ELR (cell line): ENCODE measurements around the gene IGFN1.
"Not testable (repeated sequence)": the region's sequence is repeated elsewhere in the genome, so short reads cannot be mapped to it uniquely, and the experiment has no call there.

Experiments used
- DNase-seq: peaks from one replicate; pipeline ENCODE4 v3.0.0-alpha.2; 2015; ENCODE audit warnings: low read depth

The IGFN1 gene

GRCh38 chr1:201217851-201218250, 27.2 kb downstream of the IGFN1 start:
- no peak for DNase-seq

GRCh38 chr1:201218409-201218808, 27.8 kb downstream of the IGFN1 start:
- DNase-seq: no peak

GRCh38 chr1:201219481-201220387, 29.1 kb downstream of the IGFN1 start:
- no peak for DNase-seq

GRCh38 chr1:201220388-201220715, 29.7 kb downstream of the IGFN1 start:
- no peak for DNase-seq

GRCh38 chr1:201221201-201221846, 30.7 kb downstream of the IGFN1 start:
- DNase-seq: no peak

- no peak for DNase-seq
Measured at GRCh38 chr1:201222125-201222524, 31.5 kb downstream of the IGFN1 start.

GRCh38 chr1:201223852-201224665, 33.4 kb downstream of the IGFN1 start:
- DNase-seq: no peak

GRCh38 chr1:201224666-201225370, 34.2 kb downstream of the IGFN1 start:
- peak; percentile 15 for DNase-seq

- no peak for DNase-seq
Measured at GRCh38 chr1:201226178-201226514, 35.5 kb downstream of the IGFN1 start.

GRCh38 chr1:201226859-201227488, 36.4 kb downstream of the IGFN1 start:
- DNase-seq: no peak

GRCh38 chr1:201228011-201228983, 37.7 kb downstream of the IGFN1 start:
- DNase-seq: no peak

- DNase-seq: no peak
Measured at GRCh38 chr1:201229095-201229494, 38.5 kb downstream of the IGFN1 start.

GRCh38 chr1:201229771-201230635, 39.4 kb downstream of the IGFN1 start:
- peak; percentile 84 for DNase-seq

- no peak for DNase-seq
Measured at GRCh38 chr1:201230676-201231075, 40.1 kb downstream of the IGFN1 start.

- DNase-seq: not testable (repeated sequence)
Measured at GRCh38 chr1:201239646-201240045, 49.0 kb downstream of the IGFN1 start.

GRCh38 chr1:201240171-201240570, 49.5 kb downstream of the IGFN1 start:
- DNase-seq: no peak

GRCh38 chr1:201241736-201242135, 51.1 kb downstream of the IGFN1 start:
- no peak for DNase-seq

- no peak for DNase-seq
Measured at GRCh38 chr1:201245082-201245481, 54.5 kb downstream of the IGFN1 start.
